Lung (tissue), 12 donors: ENCODE data around the gene ADAMTS2. TPM values are rescaled to one million over a fixed set of nuclear protein-coding genes. Genes with fewer than 3 reads are reported as not detected.

ENCODE experiments used
- ATAC-seq: fragments of 200-7000 bp; cut with Tn5 transposase; one replicate; pipeline ENCODE4 v1.9.1; 2020; ENCODE audit warnings: moderate number of reproducible peaks; ENCODE audit not compliant: insufficient read depth, low FRiP score
- DNase-seq, 3 donors: peaks; one replicate each; pipeline ENCODE4 v3.0.0-alpha.2; 2013 to 2017
- H3K27ac ChIP-seq, 2 donors: one replicate each; pipeline ENCODE4 v1.5.1; 2013; ENCODE audit warnings: mild to moderate bottlenecking in 2 of 2, moderate library complexity in 2 of 2, control low read depth in 1 of 2, inconsistent platforms in 1 of 2, low read depth in 1 of 2, low read length in 1 of 2
- H3K27me3 ChIP-seq, 3 donors: one replicate each; pipeline ENCODE4 v1.5.1; 2013; ENCODE audit warnings: low read length in 2 of 3; ENCODE audit not compliant: control insufficient read depth in 3 of 3, insufficient read depth in 3 of 3
- H3K36me3 ChIP-seq, 4 donors: one replicate each; pipeline ENCODE4 v1.5.1; 2013; ENCODE audit warnings: low read length in 4 of 4, mild to moderate bottlenecking in 1 of 4, moderate library complexity in 1 of 4; ENCODE audit not compliant: control insufficient read depth in 4 of 4, insufficient read depth in 4 of 4
- H3K4me1 ChIP-seq, 5 donors: one replicate each; pipeline ENCODE4 v1.5.1; 2013; ENCODE audit warnings: low read length in 5 of 5, mild to moderate bottlenecking in 2 of 5, moderate library complexity in 1 of 5; ENCODE audit not compliant: control insufficient read depth in 5 of 5, insufficient read depth in 5 of 5
- H3K4me3 ChIP-seq: one replicate; pipeline ENCODE4 v1.5.1; 2013; ENCODE audit warnings: mild to moderate bottlenecking, control low read depth, moderate library complexity
- H3K9ac ChIP-seq, 2 donors: one replicate each; pipeline ENCODE4 v1.5.1; 2013; ENCODE audit warnings: low read length in 2 of 2, control low read depth in 1 of 2; ENCODE audit not compliant: insufficient read depth in 1 of 2
- H3K9me3 ChIP-seq, 4 donors: one replicate each; pipeline ENCODE4 v1.5.1; 2013; ENCODE audit warnings: low read length in 3 of 4, mild to moderate bottlenecking in 1 of 4, moderate library complexity in 1 of 4; ENCODE audit not compliant: control insufficient read depth in 4 of 4, insufficient read depth in 3 of 4
- WGBS, 2 donors: extraction: QIAGEN DNeasy Blood & Tissue Kit; methylation state at CpG; one replicate each; pipeline ENCODE4 v1.1.7; 2013; 5-methylcytosine and 5-hydroxymethylcytosine counted together
- polyA plus RNA-seq, 2 donors: library from polyadenylated mRNA; stranded (reverse); fragments of 200-250 nt; gene quantifications; one replicate each; pipeline ENCODE4 v1.2.1, GENCODE V29; 2013
- total RNA-seq, 2 donors: library from RNA; depleted of rRNA in 1 of 2; stranded (reverse); fragments of >200 nt in 1 of 2; gene quantifications; one replicate each; pipeline ENCODE4 v1.2.1, GENCODE V29; 2014 to 2021
- TF ChIP-seq, protein P1 (sequence below): IDR thresholded peaks from 2 replicates; pipeline ENCODE4 v1.5.1; 2012; ENCODE audit warnings: mild to moderate bottlenecking; ENCODE audit errors: control extremely low read depth, extremely low read depth
- donor health status: control.
- donor health status: control.
- donor health status: Bipolar disorder and iron deficiency.
- donor health status: healthy.
- donor health status: DM: yes; HTN: yes; CAD: no.

Gene ADAMTS2
- total and polyA plus RNA-seq, 4 donors: 9.3 to 45.5 (median 28.7) TPM

DNA sequence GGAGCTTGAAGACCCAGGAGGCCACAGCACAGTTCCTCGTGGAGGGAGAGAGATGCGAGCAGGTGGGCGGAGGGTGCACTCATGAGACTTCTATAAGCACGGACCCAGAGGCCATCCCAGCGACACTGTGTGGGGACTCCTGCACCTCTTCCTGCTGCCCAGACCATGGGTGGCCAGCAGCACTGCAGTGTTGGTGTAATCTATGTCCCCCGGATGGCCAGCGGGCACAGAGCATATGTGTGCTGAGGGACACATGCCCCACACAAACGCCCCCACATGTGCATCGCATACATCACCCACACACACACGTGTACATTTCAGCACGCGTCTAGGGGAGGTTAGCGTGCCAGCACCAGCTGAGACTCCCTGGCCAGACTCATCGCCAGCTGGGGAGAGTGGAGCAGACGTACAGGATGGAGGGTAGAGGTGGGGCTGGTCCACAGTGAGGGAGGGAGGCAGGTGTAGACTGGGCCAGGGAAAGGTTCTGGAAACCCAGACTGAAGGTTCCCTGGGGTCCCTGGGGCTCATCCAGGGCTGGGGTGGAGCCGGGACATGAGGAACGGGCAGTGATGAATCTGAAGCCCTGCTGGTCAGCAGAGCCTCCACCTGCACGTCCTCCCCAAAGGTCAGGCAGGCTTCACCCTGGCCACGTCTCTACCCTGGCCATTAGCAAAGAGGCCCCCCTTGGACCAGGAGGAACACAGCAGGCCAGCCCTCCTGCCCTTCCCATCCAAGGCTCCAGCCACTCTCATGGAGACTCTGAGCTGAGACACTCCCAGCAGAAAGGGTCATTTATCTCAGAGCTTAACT is 27.6 kb downstream of the ADAMTS2 start:
- no peak for DNase-seq
- H3K27me3 ChIP-seq: peaks cover 0 to 3% (median 0%) of the 10 kb centered on the region in 3 donors
- H3K36me3 ChIP-seq: peaks cover 0 to 2% (median 0%) of the 10 kb centered on the region in 4 donors
- ATAC-seq: no peak
- H3K27ac ChIP-seq: no peak overlapping the region
- 77 to 85% methylated on average over 19 of the region's 19 CpGs for WGBS, 2 donors
- peaks cover 0 to 8% (median 0%) of the 10 kb centered on the region in 4 donors for H3K9me3 ChIP-seq
- TF ChIP-seq, protein P1, sequence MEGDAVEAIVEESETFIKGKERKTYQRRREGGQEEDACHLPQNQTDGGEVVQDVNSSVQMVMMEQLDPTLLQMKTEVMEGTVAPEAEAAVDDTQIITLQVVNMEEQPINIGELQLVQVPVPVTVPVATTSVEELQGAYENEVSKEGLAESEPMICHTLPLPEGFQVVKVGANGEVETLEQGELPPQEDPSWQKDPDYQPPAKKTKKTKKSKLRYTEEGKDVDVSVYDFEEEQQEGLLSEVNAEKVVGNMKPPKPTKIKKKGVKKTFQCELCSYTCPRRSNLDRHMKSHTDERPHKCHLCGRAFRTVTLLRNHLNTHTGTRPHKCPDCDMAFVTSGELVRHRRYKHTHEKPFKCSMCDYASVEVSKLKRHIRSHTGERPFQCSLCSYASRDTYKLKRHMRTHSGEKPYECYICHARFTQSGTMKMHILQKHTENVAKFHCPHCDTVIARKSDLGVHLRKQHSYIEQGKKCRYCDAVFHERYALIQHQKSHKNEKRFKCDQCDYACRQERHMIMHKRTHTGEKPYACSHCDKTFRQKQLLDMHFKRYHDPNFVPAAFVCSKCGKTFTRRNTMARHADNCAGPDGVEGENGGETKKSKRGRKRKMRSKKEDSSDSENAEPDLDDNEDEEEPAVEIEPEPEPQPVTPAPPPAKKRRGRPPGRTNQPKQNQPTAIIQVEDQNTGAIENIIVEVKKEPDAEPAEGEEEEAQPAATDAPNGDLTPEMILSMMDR: no peak
- no peak overlapping the region for H3K4me3 ChIP-seq
- H3K9ac ChIP-seq: no peak overlapping the region
- peaks cover 0 to 56% (median 27%) of the 10 kb centered on the region in 5 donors for H3K4me1 ChIP-seq

GRCh38 chr5:179316982-179317381 is 28.3 kb downstream of the ADAMTS2 start:
- 44 to 46% methylated on average over 6 of the region's 6 CpGs for WGBS, 2 donors
- no peak overlapping the region for H3K9ac ChIP-seq
- TF ChIP-seq, protein P1: no peak
- peaks cover 0 to 3% (median 0%) of the 10 kb centered on the region in 3 donors for H3K27me3 ChIP-seq
- H3K4me3 ChIP-seq: no peak overlapping the region
- DNase-seq (no peak), ATAC-seq (no peak)
- H3K27ac ChIP-seq: no peak overlapping the region
- H3K9me3 ChIP-seq: peaks cover 0 to 8% (median 0%) of the 10 kb centered on the region in 4 donors
- peaks cover 0 to 2% (median 0%) of the 10 kb centered on the region in 4 donors for H3K36me3 ChIP-seq
- peaks cover 0 to 50% (median 25%) of the 10 kb centered on the region in 5 donors for H3K4me1 ChIP-seq

GRCh38 chr5:179316111-179316551 is 29.1 kb downstream of the ADAMTS2 start:
- TF ChIP-seq, protein P1: no peak
- WGBS, 2 donors: 67 to 84% methylated on average over 7 of the region's 7 CpGs
- no peak overlapping the region for H3K4me3 ChIP-seq
- no peaks in the 10 kb centered on the region for H3K36me3 ChIP-seq
- H3K9me3 ChIP-seq: peaks cover 0 to 8% (median 0%) of the 10 kb centered on the region in 4 donors
- H3K27ac ChIP-seq: no peak overlapping the region
- peaks cover 0 to 49% (median 23%) of the 10 kb centered on the region in 5 donors for H3K4me1 ChIP-seq
- DNase-seq (no peak), ATAC-seq (no peak)
- no peak overlapping the region for H3K9ac ChIP-seq
- peaks cover 0 to 3% (median 0%) of the 10 kb centered on the region in 3 donors for H3K27me3 ChIP-seq
